Upper lobe of right lung (tissue), 1 donor: ENCODE data around the gene ARID3B. TPM values are rescaled to one million over a fixed set of nuclear protein-coding genes. Genes with fewer than 3 reads are reported as not detected.

ENCODE experiments used
- ATAC-seq: fragments of 200-7000 bp; cut with Tn5 transposase; one replicate; pipeline ENCODE4 v1.9.1; 2020; ENCODE audit warnings: mild to moderate bottlenecking, moderate library complexity
- DNase-seq: peaks from one replicate; pipeline ENCODE4 v3.0.0-alpha.2; 2020
- H3K27ac ChIP-seq: fragments of 200-600 bp; one replicate; pipeline ENCODE4 v1.8.0; 2022
- H3K27me3 ChIP-seq: fragments of 200-600 bp; one replicate; pipeline ENCODE4 v1.8.0; 2022; ENCODE audit warnings: mild to moderate bottlenecking
- H3K36me3 ChIP-seq: fragments of 200-600 bp; one replicate; pipeline ENCODE4 v1.8.0; 2022
- H3K4me1 ChIP-seq: fragments of 200-600 bp; one replicate; pipeline ENCODE4 v1.8.0; 2022
- H3K4me3 ChIP-seq: fragments of 200-600 bp; one replicate; pipeline ENCODE4 v1.8.0; 2022; ENCODE audit warnings: mild to moderate bottlenecking
- H3K9me3 ChIP-seq: fragments of 200-600 bp; one replicate; pipeline ENCODE4 v1.8.0; 2022
- intact Hi-C: fragments of 100-400 bp; cut with DNase I; formaldehyde crosslinking; loops from one replicate; pipeline ENCODE4 v1.11.0; 2022
- total RNA-seq: library from RNA; stranded (reverse); fragmentation: NEBNext Ultra II Directional; extraction: Animal tissue kit (Norgen Biotek cat#: 25700); gene quantifications from one replicate; pipeline ENCODE4 v1.2.1, GENCODE V29; 2021
- TF ChIP-seq, protein P1 (sequence below): fragments of 200-600 bp; IDR thresholded peaks from one replicate; pipeline ENCODE4 v1.8.0; 2022; ENCODE audit warnings: antibody characterized with exemption
- donor health status: DM: no; HTN: yes; CAD: no; lungs with severe emphysema.

Gene ARID3B
- total RNA-seq, 1 donor from 2014 or later = 10.7 TPM

GRCh38 chr15:74517096-74517495 is 23.9 kb upstream of the ARID3B start:
- Histone ChIP-seq H3K4me1 (no peaks in the 10 kb centered on the region), H3K4me3 (no peak overlapping the region), H3K9me3 (no peaks in the 10 kb centered on the region), H3K36me3 (no peaks in the 10 kb centered on the region), H3K27me3 (no peaks in the 10 kb centered on the region), H3K27ac (no peak overlapping the region)
- ATAC-seq (no peak), DNase-seq (no peak)
- intact Hi-C loops = no loop called here
- TF ChIP-seq, protein P1, sequence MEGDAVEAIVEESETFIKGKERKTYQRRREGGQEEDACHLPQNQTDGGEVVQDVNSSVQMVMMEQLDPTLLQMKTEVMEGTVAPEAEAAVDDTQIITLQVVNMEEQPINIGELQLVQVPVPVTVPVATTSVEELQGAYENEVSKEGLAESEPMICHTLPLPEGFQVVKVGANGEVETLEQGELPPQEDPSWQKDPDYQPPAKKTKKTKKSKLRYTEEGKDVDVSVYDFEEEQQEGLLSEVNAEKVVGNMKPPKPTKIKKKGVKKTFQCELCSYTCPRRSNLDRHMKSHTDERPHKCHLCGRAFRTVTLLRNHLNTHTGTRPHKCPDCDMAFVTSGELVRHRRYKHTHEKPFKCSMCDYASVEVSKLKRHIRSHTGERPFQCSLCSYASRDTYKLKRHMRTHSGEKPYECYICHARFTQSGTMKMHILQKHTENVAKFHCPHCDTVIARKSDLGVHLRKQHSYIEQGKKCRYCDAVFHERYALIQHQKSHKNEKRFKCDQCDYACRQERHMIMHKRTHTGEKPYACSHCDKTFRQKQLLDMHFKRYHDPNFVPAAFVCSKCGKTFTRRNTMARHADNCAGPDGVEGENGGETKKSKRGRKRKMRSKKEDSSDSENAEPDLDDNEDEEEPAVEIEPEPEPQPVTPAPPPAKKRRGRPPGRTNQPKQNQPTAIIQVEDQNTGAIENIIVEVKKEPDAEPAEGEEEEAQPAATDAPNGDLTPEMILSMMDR = no peak

DNA sequence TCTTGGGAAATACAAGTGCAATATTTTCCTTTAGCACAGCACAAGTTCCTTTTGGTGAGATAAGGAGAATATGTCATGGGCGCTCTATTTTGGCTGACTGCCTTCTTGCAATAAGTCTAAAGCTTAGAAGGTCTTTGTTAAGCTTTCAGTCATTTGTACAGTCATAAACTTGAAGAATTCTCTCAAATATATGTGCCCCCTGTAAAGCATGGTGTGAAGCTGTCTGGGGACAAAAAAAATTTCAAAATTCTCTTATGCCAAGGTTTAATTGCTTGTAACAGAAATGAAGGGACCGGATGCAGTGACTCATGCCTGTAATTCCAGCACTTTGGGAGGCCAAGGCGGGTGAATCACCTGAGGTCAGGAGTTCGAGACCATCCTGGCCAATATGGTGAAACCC is 21.7 kb upstream of the ARID3B start:
- no peaks in the 10 kb centered on the region for H3K27me3 ChIP-seq
- no peak overlapping the region for H3K27ac ChIP-seq
- no peaks in the 10 kb centered on the region for H3K36me3 ChIP-seq
- H3K4me1 ChIP-seq = no peaks in the 10 kb centered on the region
- no peak overlapping the region for H3K4me3 ChIP-seq
- ATAC-seq (no peak), DNase-seq (no peak)
- TF ChIP-seq, protein P1 = no peak
- no peaks in the 10 kb centered on the region for H3K9me3 ChIP-seq
- intact Hi-C loops = no loop called here

- no peaks in the 10 kb centered on the region for H3K36me3 ChIP-seq
- no peaks in the 10 kb centered on the region for H3K9me3 ChIP-seq
- no peaks in the 10 kb centered on the region for H3K4me1 ChIP-seq
- H3K27me3 ChIP-seq = no peaks in the 10 kb centered on the region
- no peak overlapping the region for H3K4me3 ChIP-seq
- TF ChIP-seq, protein P1 = no peak
- intact Hi-C loops = no loop called here
- H3K27ac ChIP-seq = no peak overlapping the region
- no peak for DNase-seq
- no peak for ATAC-seq
These were observed 20.6 kb upstream of the ARID3B start for GRCh38 chr15:74520407-74520806.

DNA sequence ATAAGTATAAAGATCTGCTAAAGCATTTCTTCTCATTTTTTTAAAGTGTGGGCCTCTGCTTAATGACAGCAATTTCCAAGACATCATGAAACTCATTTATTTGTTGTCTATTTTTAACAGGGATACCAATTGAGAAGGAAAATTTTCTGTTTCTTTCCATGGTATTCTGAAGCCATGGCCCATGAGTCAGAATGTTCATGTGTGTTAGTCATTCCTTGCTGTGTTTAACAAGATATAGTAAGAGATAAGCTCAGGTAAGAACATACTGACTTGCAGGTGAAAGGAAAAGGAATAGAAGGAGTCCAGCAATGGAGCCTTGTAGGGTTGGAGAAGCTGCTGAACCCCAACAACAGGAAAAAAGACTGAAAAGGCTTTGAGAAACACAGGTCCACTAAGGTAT is 17.0 kb upstream of the ARID3B start:
- H3K27me3 ChIP-seq = no peaks in the 10 kb centered on the region
- no peaks in the 10 kb centered on the region for H3K9me3 ChIP-seq
- intact Hi-C loops = no loop called here
- DNase-seq (no peak), ATAC-seq (no peak)
- TF ChIP-seq, protein P1 = no peak
- no peaks in the 10 kb centered on the region for H3K36me3 ChIP-seq
- H3K4me1 ChIP-seq = no peaks in the 10 kb centered on the region
- H3K27ac ChIP-seq = no peak overlapping the region
- H3K4me3 ChIP-seq = no peak overlapping the region

GRCh38 chr15:74525309-74525708 is 15.7 kb upstream of the ARID3B start:
- Histone ChIP-seq H3K27ac (no peak overlapping the region), H3K27me3 (no peaks in the 10 kb centered on the region), H3K4me1 (no peaks in the 10 kb centered on the region), H3K4me3 (no peak overlapping the region), H3K9me3 (no peaks in the 10 kb centered on the region), H3K36me3 (no peaks in the 10 kb centered on the region)
- DNase-seq (no peak), ATAC-seq (no peak)
- TF ChIP-seq, protein P1 = no peak
- intact Hi-C loops = no loop called here

- Histone ChIP-seq H3K9me3 (no peaks in the 10 kb centered on the region), H3K4me3 (no peak overlapping the region), H3K4me1 (no peaks in the 10 kb centered on the region), H3K27me3 (no peaks in the 10 kb centered on the region), H3K36me3 (no peaks in the 10 kb centered on the region), H3K27ac (no peak overlapping the region)
- intact Hi-C loops = no loop called here
- ATAC-seq = no peak
- TF ChIP-seq, protein P1 = no peak
- DNase-seq = no peak
These were observed 15.1 kb upstream of the ARID3B start for GRCh38 chr15:74525945-74526344.
